Measurements from ENCODE around the gene PRMT9.

Gene PRMT9

DNA sequence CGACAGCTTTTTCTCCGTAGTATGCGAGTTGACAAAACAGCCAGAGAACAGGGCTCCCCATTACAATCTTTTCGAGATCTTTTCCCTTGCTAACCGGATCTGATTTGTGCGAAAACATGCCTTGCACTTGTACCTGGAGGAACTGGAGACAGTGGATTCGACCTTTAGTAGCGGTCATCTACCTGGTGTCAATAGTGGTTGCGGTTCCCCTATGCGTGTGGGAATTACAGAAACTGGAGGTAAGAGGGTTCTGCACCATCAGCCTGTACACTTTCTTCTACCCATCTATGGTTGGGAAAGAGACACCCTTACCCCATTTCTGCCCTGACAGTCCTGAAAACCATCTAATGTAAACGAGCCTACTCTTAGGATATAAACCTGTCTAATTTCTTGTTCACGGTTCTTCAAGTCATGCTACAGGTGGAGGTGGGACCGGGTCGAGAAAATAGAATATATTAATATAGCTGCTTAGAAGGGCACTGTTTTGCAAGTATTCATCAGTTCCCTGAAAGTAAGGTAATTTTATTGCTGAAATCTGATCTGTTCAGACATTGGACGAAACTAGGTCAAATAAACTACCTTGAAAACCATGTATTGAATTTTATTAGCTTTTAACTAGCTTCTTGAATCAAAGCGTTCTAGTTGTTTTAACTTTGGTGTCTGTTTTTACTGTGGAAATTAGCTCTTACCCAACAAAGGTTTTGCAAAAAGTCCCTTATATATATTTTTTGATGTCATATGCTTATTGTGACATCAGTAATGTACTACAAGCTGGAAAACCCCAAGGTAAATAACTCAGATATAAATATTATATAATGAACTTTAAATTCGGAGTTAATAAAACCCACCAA lies 65.9 kb downstream of the PRMT9 start:
- no peak for DNase-seq

DNA sequence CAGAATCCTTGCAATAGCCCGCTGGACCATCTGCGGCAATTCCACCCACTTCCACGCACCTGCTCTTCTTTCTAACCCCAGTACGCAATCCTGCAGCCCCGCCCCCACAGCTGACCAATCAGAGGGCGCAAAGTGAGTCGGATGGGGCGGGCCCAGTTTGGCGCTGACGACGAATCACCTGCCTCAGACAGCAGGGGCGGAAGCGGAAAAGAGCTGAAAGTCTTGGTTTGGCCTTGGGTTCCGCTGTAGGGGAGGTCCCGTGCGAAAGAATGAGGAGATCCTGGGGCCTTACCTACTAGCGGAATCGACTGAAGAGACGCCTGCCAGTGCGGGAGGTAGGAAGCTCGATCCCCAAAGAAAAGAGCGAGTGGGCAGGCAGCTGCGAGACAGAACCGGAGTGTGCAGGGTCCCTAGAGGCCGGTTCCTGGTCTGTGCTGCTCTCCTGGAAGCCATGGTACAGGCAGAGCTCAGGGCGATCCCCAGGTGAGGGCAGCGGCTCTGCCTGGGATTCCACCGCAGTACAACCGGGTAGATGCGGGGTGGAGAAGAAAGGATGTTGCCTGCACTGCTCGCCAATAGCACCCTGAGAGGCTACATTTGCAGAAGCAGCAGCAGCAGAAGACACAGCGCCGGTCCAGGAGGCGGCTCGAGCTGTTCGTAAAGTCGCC lies 66.7 kb downstream of the PRMT9 start, which contains the start of gene TMEM184C:
TMEM184C (plus strand) TSS at position 225 of the 668 bp plus-strand sequence. CDS start 560 bp downstream, outside the sequence.
- peak; percentile 94 for DNase-seq

DNA sequence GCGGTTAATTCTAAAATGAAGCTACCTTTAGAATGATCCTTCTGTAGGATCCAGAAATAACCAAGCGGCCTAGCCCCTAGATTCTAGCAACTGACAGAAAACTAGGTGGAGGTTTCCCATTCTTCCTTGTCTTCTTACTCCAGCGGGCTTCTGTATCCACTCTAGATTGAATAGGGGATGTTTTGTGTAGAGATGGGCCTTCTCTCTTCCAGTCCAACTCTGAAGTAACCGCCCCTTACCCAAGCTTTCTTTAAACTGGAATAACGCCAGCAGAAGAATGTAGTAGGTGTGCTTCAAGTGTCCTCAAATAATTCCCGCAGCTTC lies 67.2 kb downstream of the PRMT9 start:
- DNase-seq, result no peak

GRCh38 chr4:147610686-147611085 lies 73.3 kb downstream of the PRMT9 start:
- DNase-seq, result no peak

DNA sequence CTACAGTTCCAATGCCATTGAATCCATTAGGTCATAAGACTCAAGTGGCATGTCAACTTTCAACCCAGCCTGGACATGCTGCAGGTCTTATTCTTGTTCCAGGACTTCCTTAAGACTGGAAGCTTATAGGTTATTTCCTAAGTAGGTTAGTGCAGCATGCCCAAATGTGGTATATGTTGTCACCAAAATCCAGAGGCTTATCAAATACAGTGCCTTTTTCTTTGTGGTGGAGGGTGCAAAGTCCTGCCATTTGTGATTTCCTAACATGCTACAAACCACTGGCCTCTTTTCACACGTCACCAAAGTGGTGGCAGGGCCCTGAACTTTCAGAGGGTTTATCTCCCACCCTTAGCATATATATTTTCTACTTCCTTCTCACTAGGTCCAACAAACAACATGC lies 76.5 kb downstream of the PRMT9 start:
- no peak for DNase-seq

DNA sequence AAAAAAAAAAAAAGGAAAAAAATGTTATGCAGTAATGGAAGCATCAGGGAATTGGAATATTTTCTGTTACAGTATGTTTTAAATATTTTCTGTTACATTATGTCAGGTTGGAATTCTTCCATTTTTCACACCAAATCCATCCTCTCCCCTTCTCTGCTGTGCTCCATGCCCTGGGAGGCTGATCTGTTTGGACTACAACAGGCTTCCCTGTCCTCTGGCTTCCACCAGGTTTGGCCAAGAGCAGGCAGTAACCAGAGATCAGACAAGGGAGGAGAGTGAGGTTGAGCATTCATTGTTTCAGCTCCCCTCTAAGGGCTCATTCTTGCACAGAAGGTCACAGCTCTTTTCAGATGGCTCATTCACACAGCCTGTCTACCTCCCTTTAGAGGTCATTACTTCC lies 78.5 kb downstream of the PRMT9 start:
- DNase-seq, result no peak

DNA sequence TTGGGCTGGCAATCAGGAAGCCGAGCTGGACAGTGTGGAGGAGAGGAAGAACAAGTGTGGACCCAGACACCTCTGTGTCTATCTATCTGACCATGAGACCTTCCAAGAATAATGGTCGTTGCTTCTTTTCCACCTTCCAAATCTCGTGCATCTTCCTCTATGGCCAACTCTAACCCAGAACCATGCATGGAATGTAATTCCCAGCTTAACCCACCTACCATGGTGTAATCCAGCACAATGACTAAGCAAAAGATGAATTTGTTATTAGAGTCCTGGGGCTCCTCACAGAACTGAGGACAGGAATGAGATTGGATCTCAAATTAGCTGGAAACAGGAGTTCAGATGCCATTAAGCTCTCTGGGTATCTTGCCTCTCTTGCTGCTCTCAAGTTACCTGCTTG lies 84.2 kb downstream of the PRMT9 start:
- DNase-seq, result no peak

DNA sequence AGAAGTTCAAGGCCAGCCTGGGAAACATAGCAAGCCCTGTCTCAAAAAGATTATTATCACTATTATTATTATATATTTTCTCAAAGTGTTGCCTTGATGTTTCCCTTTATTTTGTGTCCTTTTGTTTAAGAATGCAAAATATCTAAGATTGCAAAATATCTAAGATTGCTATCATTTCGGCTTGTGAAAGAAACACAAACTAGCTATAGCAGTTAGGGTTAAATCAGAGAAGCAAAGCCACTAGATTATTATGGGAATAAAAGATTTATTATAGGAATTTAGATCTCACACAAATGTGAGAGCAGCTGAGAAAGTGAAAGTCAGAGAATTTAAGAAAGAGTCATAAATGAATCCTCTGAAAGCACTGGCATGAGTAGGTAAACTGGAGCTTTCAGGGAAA lies 84.8 kb downstream of the PRMT9 start:
- DNase-seq, result no peak

GRCh38 chr4:147597561-147597960 lies 86.4 kb downstream of the PRMT9 start:
- DNase-seq, result no peak

- no peak for DNase-seq
These were observed 87.0 kb downstream of the PRMT9 start for GRCh38 chr4:147596981-147597380.

GRCh38 chr4:147596377-147596776 lies 87.6 kb downstream of the PRMT9 start:
- no peak for DNase-seq

GRCh38 chr4:147594578-147594977 lies 89.4 kb downstream of the PRMT9 start:
- no peak for DNase-seq

GRCh38 chr4:147594107-147594506 lies 89.9 kb downstream of the PRMT9 start:
- DNase-seq, result no peak

DNA sequence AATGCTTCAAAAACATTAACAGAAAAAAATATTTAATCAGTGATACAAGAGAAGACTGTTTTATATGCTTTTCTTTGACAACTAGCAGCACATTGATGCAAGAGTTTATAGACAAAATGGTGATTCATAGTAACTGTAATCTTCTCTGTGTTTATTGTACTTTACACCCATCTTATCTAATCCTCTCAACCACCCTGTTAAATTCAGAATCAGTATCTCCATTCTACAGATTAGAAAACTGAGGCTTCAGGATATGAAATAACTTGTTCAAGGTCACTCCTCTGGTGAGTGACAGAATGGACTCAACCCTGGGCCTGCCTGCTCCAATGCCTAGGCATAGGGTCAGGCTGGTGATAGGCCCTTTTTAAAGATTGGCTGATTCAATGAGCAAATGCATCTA lies 92.9 kb downstream of the PRMT9 start:
- no peak for DNase-seq

DNA sequence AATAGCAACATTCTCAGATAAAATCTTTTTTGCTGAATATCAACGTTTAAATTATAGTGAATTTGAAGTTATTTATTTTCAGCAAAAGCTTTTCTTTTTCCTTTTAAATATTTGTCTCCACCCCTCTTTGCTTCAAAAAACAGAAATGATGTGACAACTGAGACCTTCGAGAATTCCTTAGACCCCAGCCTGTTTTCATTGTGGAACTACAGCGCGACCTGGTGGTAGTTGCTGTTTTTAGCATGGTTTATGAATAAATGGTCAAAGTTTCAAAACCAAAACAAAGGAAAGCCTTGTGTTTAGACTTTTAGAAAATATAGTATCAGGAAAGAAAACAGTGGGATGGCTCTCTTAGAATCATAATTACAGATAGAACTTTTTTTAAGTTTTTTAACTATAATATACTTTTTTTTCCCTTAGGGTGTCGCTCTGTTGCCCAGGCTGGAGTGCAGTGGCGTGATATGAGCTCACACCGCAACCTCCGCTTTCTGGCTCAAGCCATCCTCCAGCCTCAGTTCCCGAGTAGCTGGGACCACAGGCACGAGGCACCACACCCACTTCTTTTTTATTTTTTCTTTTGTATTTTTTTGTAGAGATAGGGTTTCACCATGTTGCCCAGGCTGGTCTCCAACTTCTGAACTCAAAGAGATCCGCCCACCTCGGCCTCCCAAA lies 93.6 kb downstream of the PRMT9 start:
- DNase-seq, result peak; percentile 24

- DNase-seq, result no peak
These were observed 94.4 kb downstream of the PRMT9 start for GRCh38 chr4:147589586-147589985.
